HCT116 (cell line): ENCODE measurements around the gene MGP. TPM values are rescaled to one million over a fixed set of nuclear protein-coding genes. Genes with fewer than 3 reads are reported as not detected.
A peak's percentile ranks its signal among the peaks of the same experiment; 100 is the strongest.

Experiments used
- ATAC-seq: fragments of 200-7000 bp; cut with Tn5 transposase; 2 replicates; pipeline ENCODE4 v1.9.1; 2020; ENCODE audit warnings: mild to moderate bottlenecking, moderate library complexity
- BruUV-seq: library from RNA; stranded (reverse); fragments of 400-500 nt; replicated peaks from 2 replicates; lab custom pipeline; 2021; lab: Mats Ljungman, UMichigan
- CTCF ChIA-PET: fragments of 300-600 bp; sonication (Branson Sonifier 250); formaldehyde crosslinking; loops from one replicate; lab custom pipeline; 2021; ENCODE audit warnings: antibody characterized with exemption; lab: Charles Lee
- POLR2A ChIA-PET: fragments of 300-600, 350-600 bp; sonication (Branson Sonifier 250); formaldehyde crosslinking; loops from one replicate; lab custom pipeline; 2021; ENCODE audit warnings: antibody characterized with exemption; lab: Charles Lee
- RAD21 ChIA-PET, 2 experiments: fragments of 300-600 bp; sonication (Branson Sonifier 250); formaldehyde crosslinking; loops; one replicate each; lab custom pipeline; 2023; ENCODE audit warnings: low total read pairs in 2 of 2; ENCODE audit not compliant: uncharacterized antibody in 2 of 2, unreplicated experiment in 2 of 2, low non-redundant PET in 1 of 2; lab: Charles Lee
- DNase-seq: peaks from one replicate; pipeline ENCODE4 v3.0.0-alpha.2; 2010; ENCODE audit warnings: low read depth, low spot score
- H2AFZ ChIP-seq: fragments of 200-600 bp; shearing (Covaris generic), sonication (generic); 2 replicates; pipeline ENCODE4 v1.6.1; 2017; ENCODE audit warnings: low read depth, mixed run types, mixed read lengths, antibody characterized with exemption, low read length; ENCODE audit not compliant: poor library complexity, severe bottlenecking
- H3K27ac ChIP-seq: 2 replicates; pipeline ENCODE4 v1.5.1; 2012; ENCODE audit warnings: low read depth, low read length
- H3K27me3 ChIP-seq: fragments of 200-600 bp; sonication (generic); 2 replicates; pipeline ENCODE4 v1.6.1; 2016; ENCODE audit warnings: mixed run types, low read length, mixed read lengths; ENCODE audit not compliant: insufficient read depth
- H3K36me3 ChIP-seq, 2 experiments: fragments of 200-500 bp in 1 of 2; fragments of 200-600 bp in 1 of 2; sonication (Bioruptor generic) in 1 of 2; sonication (generic) in 1 of 2; 2 replicates each; pipeline versions ENCODE4 v1.5.1 to v1.6.1; 2014 to 2016; ENCODE audit warnings: low read length in 2 of 2, inconsistent platforms in 1 of 2, mixed read lengths in 1 of 2, mixed run types in 1 of 2; ENCODE audit not compliant: insufficient read depth in 2 of 2, control insufficient read depth in 1 of 2
- H3K4me1 ChIP-seq, 2 experiments: fragments of 200-600 bp in 1 of 2; sonication (generic) in 1 of 2; 2 replicates each; pipeline versions ENCODE4 v1.5.1 to v1.6.1; 2012 to 2017; ENCODE audit warnings: low read length in 2 of 2, inconsistent platforms in 1 of 2, mild to moderate bottlenecking in 1 of 2, mixed read lengths in 1 of 2, mixed run types in 1 of 2, moderate library complexity in 1 of 2; ENCODE audit not compliant: insufficient read depth in 2 of 2, control insufficient read depth in 1 of 2
- H3K4me2 ChIP-seq: fragments of 200-600 bp; sonication (generic); 2 replicates; pipeline ENCODE4 v1.6.1; 2017; ENCODE audit warnings: mixed run types, low read length, mixed read lengths
- H3K4me3 ChIP-seq, 2 experiments: fragments of 200-600 bp in 1 of 2; sonication (generic) in 1 of 2; replicated peaks in 1 of 2; 2 replicates each; pipeline ENCODE4 v1.5.1; 2011 to 2016; ENCODE audit warnings: low read length in 2 of 2, control low read depth in 1 of 2, low read depth in 1 of 2, mild to moderate bottlenecking in 1 of 2, mixed read lengths in 1 of 2, mixed run types in 1 of 2
- H3K79me2 ChIP-seq: fragments of 200-600 bp; sonication (generic); 2 replicates; pipeline ENCODE4 v1.6.1; 2017; ENCODE audit warnings: mild to moderate bottlenecking, mixed run types, low read length, moderate library complexity, mixed read lengths; ENCODE audit not compliant: insufficient read depth
- H3K9ac ChIP-seq: fragments of 200-600 bp; sonication (generic); 2 replicates; pipeline ENCODE4 v1.6.1; 2016; ENCODE audit warnings: low read length, mixed read lengths
- H3K9me2 ChIP-seq: fragments of 200-600 bp; sonication (generic), shearing (Covaris generic); 2 replicates; pipeline ENCODE4 v1.6.1; 2017; ENCODE audit warnings: mixed run types, mild to moderate bottlenecking, moderate library complexity; ENCODE audit not compliant: insufficient read depth
- H3K9me3 ChIP-seq, 2 experiments: fragments of 200-500 bp in 1 of 2; fragments of 200-600 bp in 1 of 2; sonication (Bioruptor generic) in 1 of 2; sonication (generic) in 1 of 2; 2 replicates each; pipeline ENCODE4 v1.6.1; 2014 to 2017; ENCODE audit warnings: low read length in 2 of 2, mixed read lengths in 2 of 2, inconsistent platforms in 1 of 2, low read depth in 1 of 2, mild to moderate bottlenecking in 1 of 2, mixed run types in 1 of 2, moderate library complexity in 1 of 2; ENCODE audit not compliant: control insufficient read depth in 1 of 2, insufficient read depth in 1 of 2
- H4K20me1 ChIP-seq: fragments of 200-600 bp; sonication (generic), shearing (Covaris generic); 2 replicates; pipeline ENCODE4 v1.6.1; 2017; ENCODE audit warnings: mixed run types, mild to moderate bottlenecking, moderate library complexity; ENCODE audit not compliant: insufficient read depth
- ATF3 ChIP-seq: IDR thresholded peaks from 2 replicates; pipeline ENCODE4 v1.6.1; 2012
- CEBPB ChIP-seq: IDR thresholded peaks from 2 replicates; pipeline ENCODE4 v1.6.1; 2012; ENCODE audit warnings: low read depth
- CTCF ChIP-seq, 3 experiments: fragments of 200-600 bp in 1 of 3; sonication (generic) in 1 of 3; IDR thresholded peaks in 2 of 3; conservative IDR thresholded peaks in 1 of 3; 2 replicates each; pipeline ENCODE4 v1.5.1; 2012 to 2017; ENCODE audit warnings: low read depth in 2 of 3, low read length in 2 of 3, antibody characterized with exemption in 1 of 3, borderline replicate concordance in 1 of 3, control low read depth in 1 of 3, mild to moderate bottlenecking in 1 of 3, mixed read lengths in 1 of 3, mixed run types in 1 of 3, moderate library complexity in 1 of 3; ENCODE audit not compliant: insufficient read depth in 1 of 3
- EGR1 ChIP-seq: IDR thresholded peaks from 2 replicates; pipeline ENCODE4 v1.6.1; 2012; ENCODE audit warnings: low read depth
- ELF1 ChIP-seq: IDR thresholded peaks from 2 replicates; pipeline ENCODE4 v1.6.1; 2012; ENCODE audit warnings: low read depth, borderline replicate concordance
- EZH2 ChIP-seq: fragments of 200-600 bp; sonication (generic); IDR thresholded peaks from 2 replicates; pipeline ENCODE4 v1.6.1; 2017; ENCODE audit warnings: antibody characterized with exemption, mixed run types
- EZH2phosphoT487 ChIP-seq: fragments of 200-600 bp; IDR thresholded peaks from 2 replicates; pipeline ENCODE4 v1.6.1; 2018; ENCODE audit warnings: antibody characterized with exemption, borderline replicate concordance
- JUND ChIP-seq: IDR thresholded peaks from 2 replicates; pipeline ENCODE4 v1.6.1; 2012
- POLR2A ChIP-seq: IDR thresholded peaks from 2 replicates; pipeline ENCODE4 v1.7.0; 2011; ENCODE audit warnings: borderline replicate concordance; ENCODE audit not compliant: insufficient read depth, insufficient read length; ENCODE audit errors: extremely low read depth
- REST ChIP-seq: IDR thresholded peaks from 2 replicates; pipeline ENCODE4 v1.6.1; 2012; ENCODE audit warnings: low read depth
- SP1 ChIP-seq: IDR thresholded peaks from 2 replicates; pipeline ENCODE4 v1.6.1; 2012; ENCODE audit warnings: low read depth
- TCF7L2 ChIP-seq: IDR thresholded peaks from 2 replicates; pipeline ENCODE4 v1.7.0; 2011; ENCODE audit warnings: borderline replicate concordance, inconsistent platforms; ENCODE audit not compliant: insufficient read depth, insufficient read length; ENCODE audit errors: extremely low read depth
- YY1 ChIP-seq: IDR thresholded peaks from 2 replicates; pipeline ENCODE4 v1.6.1; 2011; ENCODE audit warnings: low read length, low read depth, moderate library complexity, mild to moderate bottlenecking; ENCODE audit not compliant: insufficient replicate concordance; ENCODE audit errors: extremely low read depth
- intact Hi-C: fragments of 100-400 bp; cut with micrococcal nuclease; formaldehyde crosslinking; loops from 2 replicates; pipeline ENCODE4 v1.10.0; 2022
- total RNA-seq: library from RNA; stranded (reverse); gene quantifications from one replicate; pipeline ENCODE4 v1.2.1, GENCODE V29; 2021; ENCODE audit not compliant: unreplicated experiment
- TF ChIP-seq, protein P1 (sequence below): IDR thresholded peaks from 2 replicates; pipeline ENCODE4 v1.6.1; 2012

MGP gene
- total RNA-seq, 1 experiment from 2014 or later, result 1.3 TPM

- no peak overlapping the region for H3K27ac ChIP-seq
- ATAC-seq (peak; percentile 79), DNase-seq (peak; percentile 42)
- no TSS peak for BruUV-seq
- no peaks in the 10 kb centered on the region for H3K9me3 ChIP-seq
- ChIA-PET CTCF (no interaction called here), POLR2A (no interaction called here), RAD21 (no interaction called here)
- H3K4me2 ChIP-seq, result peak overlapping the region; percentile 13; the same call in 1 of the 2 replicates
- H3K27me3 ChIP-seq, result no peaks in the 10 kb centered on the region
- H2AFZ ChIP-seq, result no peak overlapping the region
- no peaks in the 10 kb centered on the region for H3K79me2 ChIP-seq
- TF ChIP-seq, protein P1, sequence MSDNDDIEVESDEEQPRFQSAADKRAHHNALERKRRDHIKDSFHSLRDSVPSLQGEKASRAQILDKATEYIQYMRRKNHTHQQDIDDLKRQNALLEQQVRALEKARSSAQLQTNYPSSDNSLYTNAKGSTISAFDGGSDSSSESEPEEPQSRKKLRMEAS, result 0 out of 2 replicates have a peak, but pooled peaks have one; percentile 22
- no peak for TF ChIP-seq EZH2
- no peak for TF ChIP-seq YY1
- H3K4me3 ChIP-seq, result no peak overlapping the region
- no peaks in the 10 kb centered on the region for H3K9me2 ChIP-seq
- H3K4me1 ChIP-seq, result peaks cover 0 to 36% of the 10 kb centered on the region in 2 experiments; a peak in 3 of 4 replicates
- H3K9ac ChIP-seq, result no peak overlapping the region
- intact Hi-C loops, result no loop called here
- no peaks in the 10 kb centered on the region for H4K20me1 ChIP-seq
- H3K36me3 ChIP-seq, result no peaks in the 10 kb centered on the region
These were observed 27.7 kb upstream of the MGP start for GRCh38 chr12:14913381-14913781.

DNA sequence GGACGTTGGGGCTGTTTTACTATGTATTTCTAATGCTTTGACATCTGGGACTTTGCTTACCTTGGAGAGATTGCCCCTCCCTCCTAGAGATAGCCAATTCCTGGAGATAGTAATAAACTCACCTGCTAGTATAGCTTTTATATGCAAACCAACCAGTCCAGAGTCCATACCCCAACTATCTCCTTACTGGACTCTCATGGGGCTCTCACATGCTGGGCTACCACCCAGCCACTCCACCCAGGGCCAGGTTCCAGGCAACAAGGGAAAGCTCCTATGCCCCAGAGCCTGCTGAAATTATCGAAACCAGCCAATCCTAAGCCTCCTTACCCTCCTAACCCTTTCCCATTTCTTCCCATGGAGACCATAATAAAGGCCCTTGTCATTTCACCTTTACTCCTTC is 25.5 kb upstream of the MGP start:
- Histone ChIP-seq H3K9ac (no peak overlapping the region), H3K4me2 (no peak overlapping the region), H3K27ac (peak overlapping the region; percentile 53; the same call in 1 of the 2 replicates), H3K27me3 (no peaks in the 10 kb centered on the region), H3K4me3 (no peak overlapping the region), H3K79me2 (no peaks in the 10 kb centered on the region), H3K9me2 (no peaks in the 10 kb centered on the region), H3K4me1 (peaks cover 0 to 36% of the 10 kb centered on the region in 2 experiments; a peak in 3 of 4 replicates), H3K9me3 (no peaks in the 10 kb centered on the region), H4K20me1 (no peaks in the 10 kb centered on the region), H2AFZ (no peak overlapping the region), H3K36me3 (no peaks in the 10 kb centered on the region)
- no peak for ATAC-seq
- ChIA-PET POLR2A (no interaction called here), CTCF (no interaction called here), RAD21 (no interaction called here)
- BruUV-seq, result no TSS peak
- no peak for DNase-seq
- intact Hi-C loops, result no loop called here
- TF ChIP-seq POLR2A (no peak), SP1 (no peak), CTCF (IDR thresholded peaks at IDR 0.05 in 2 of 3, conservative IDR thresholded peaks at IDR 0.05 in 1 of 3; ENCODE audit: borderline replicate concordance in 1 of 3, insufficient read depth in 1 of 3, low read depth in 2 of 3, low read length in 2 of 3) (no peak), ELF1 (no peak), EGR1 (no peak), YY1 (no peak), EZH2phosphoT487 (no peak), CEBPB (no peak), REST (no peak), ATF3 (no peak), EZH2 (no peak), JUND (no peak), TCF7L2 (no peak)
- TF ChIP-seq, protein P1, result no peak
